Spinal cord (tissue), 10 donors: ENCODE results near the gene TOP1. TPM values are rescaled to one million over a fixed set of nuclear protein-coding genes. Genes with fewer than 3 reads are reported as not detected.

ENCODE experiments used
- DNase-seq, 6 donors: peaks; one replicate each; pipeline versions ENCODE4 v3.0.0 to v3.0.0-alpha.2; 2013 to 2015; ENCODE audit warnings: low spot score in 6 of 6, low read depth in 4 of 6
- H3K27ac ChIP-seq: one replicate; pipeline ENCODE4 v1.5.1; 2013; ENCODE audit warnings: low read depth, low read length, control low read depth
- H3K27me3 ChIP-seq: one replicate; pipeline ENCODE4 v1.6.1; 2013; ENCODE audit warnings: low read length; ENCODE audit not compliant: control insufficient read depth, insufficient read depth
- H3K36me3 ChIP-seq: one replicate; pipeline ENCODE4 v1.6.1; 2013; ENCODE audit warnings: low read length; ENCODE audit not compliant: control insufficient read depth, insufficient read depth
- H3K4me1 ChIP-seq: one replicate; pipeline ENCODE4 v1.6.1; 2013; ENCODE audit warnings: low read length; ENCODE audit not compliant: control insufficient read depth, insufficient read depth
- H3K4me3 ChIP-seq: one replicate; pipeline ENCODE4 v1.5.1; 2013; ENCODE audit warnings: low read depth, low read length, control low read depth
- H3K9me3 ChIP-seq: one replicate; pipeline ENCODE4 v1.6.1; 2013; ENCODE audit warnings: low read length; ENCODE audit not compliant: control insufficient read depth, insufficient read depth
- WGBS: methylation state at CpG from one replicate; pipeline ENCODE4 v1.1.5; 2013; ENCODE audit warnings: missing lambda C conversion rate; ENCODE audit not compliant: insufficient coverage; 5-methylcytosine and 5-hydroxymethylcytosine counted together
- polyA plus RNA-seq, 2 donors: library from polyadenylated mRNA; unstranded; fragments of 120-200 nt; gene quantifications; one replicate each; pipeline ENCODE4 v1.2.1, GENCODE V29; 2013; ENCODE audit not compliant: insufficient read length in 2 of 2
- total RNA-seq, 2 donors: library from RNA; depleted of rRNA in 1 of 2; stranded (reverse); fragments of 120-200 nt in 1 of 2; fragments of >200 nt in 1 of 2; gene quantifications; one replicate each; pipeline versions ENCODE4 v1.2.3 to v1.2.4, GENCODE V29; 2013 to 2014
- donor health status: healthy.

Gene TOP1
- total and polyA plus RNA-seq, 4 donors = 29.1 to 90.1 (median 52.4) TPM

DNA sequence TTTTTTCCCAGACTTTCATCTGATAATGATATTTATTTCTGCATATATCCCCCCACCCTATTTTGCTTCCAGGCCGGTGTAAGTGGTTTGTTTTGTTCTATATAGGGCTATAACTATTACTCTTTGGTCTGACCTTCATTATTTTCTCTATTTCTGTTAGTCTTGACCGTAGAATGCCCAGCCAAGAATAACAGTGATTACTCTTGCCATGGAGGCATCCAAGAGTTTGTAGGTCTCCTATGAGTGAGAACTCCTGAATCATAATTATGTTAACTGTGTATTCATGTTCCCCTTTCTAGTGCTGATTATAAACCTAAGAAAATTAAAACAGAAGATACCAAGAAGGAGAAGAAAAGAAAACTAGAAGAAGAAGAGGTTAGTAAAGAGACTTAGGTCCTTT, 52.2 kb downstream of the TOP1 start:
- no peak overlapping the region for H3K27ac ChIP-seq
- no peaks in the 10 kb centered on the region for H3K27me3 ChIP-seq
- no peaks in the 10 kb centered on the region for H3K4me1 ChIP-seq
- WGBS = no CpG with 5 or more reads among the region's 2 CpGs
- no peak for DNase-seq
- H3K36me3 ChIP-seq = peaks cover 14% of the 10 kb centered on the region
- H3K4me3 ChIP-seq = no peak overlapping the region
- no peaks in the 10 kb centered on the region for H3K9me3 ChIP-seq

DNA sequence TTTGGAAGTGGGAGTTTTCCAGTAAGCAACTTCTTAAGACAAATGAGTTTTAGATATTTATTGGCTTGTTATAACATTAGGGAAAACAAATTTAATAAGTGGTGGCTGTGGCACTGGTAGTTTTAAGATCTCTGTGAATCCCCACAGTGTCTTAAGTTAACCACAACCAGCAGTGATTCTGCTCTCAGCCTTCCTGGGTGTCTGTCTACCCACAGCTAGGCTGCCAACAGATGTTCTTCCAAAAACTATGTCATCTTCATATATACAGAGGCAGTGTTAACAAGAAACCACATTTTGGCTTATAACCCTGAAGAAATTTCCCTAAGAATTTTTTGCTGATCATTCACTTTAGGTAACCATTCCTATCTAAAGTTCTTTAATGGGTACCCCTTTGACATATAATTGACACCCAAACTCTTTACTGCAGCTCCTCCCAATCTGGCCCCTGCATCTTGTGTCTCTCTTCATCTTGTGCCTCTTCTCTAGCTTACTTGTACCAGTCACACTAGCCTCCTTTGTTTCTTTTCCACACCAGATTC, 52.7 kb downstream of the TOP1 start:
- no peaks in the 10 kb centered on the region for H3K4me1 ChIP-seq
- no peak overlapping the region for H3K4me3 ChIP-seq
- DNase-seq = no peak
- H3K9me3 ChIP-seq = no peaks in the 10 kb centered on the region
- no peaks in the 10 kb centered on the region for H3K27me3 ChIP-seq
- H3K36me3 ChIP-seq = peaks cover 14% of the 10 kb centered on the region
- no peak overlapping the region for H3K27ac ChIP-seq

DNA sequence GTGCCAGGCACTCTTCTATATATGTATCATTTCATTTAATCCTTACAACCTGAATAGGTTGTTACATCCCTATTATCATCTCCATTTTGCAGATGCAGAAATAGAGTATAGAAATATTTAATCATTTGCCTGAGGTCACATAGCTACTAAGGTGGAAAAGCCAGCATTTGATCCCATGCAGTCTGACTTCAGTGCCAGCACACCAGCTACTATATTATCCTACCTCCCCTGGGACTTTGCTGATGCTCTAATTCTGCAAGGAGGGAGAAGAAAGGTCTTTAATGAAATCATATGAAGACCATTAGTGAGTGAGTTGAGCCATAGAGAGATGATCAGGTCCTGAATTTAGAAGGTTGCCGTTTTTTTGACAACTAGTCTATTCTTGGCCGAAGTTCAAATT, 53.7 kb downstream of the TOP1 start:
- WGBS = 100% methylated on average over 1 of the region's 2 CpGs
- H3K9me3 ChIP-seq = no peaks in the 10 kb centered on the region
- no peak overlapping the region for H3K27ac ChIP-seq
- H3K4me1 ChIP-seq = no peaks in the 10 kb centered on the region
- H3K4me3 ChIP-seq = no peak overlapping the region
- no peaks in the 10 kb centered on the region for H3K27me3 ChIP-seq
- no peak for DNase-seq
- H3K36me3 ChIP-seq = peaks cover 11% of the 10 kb centered on the region

DNA sequence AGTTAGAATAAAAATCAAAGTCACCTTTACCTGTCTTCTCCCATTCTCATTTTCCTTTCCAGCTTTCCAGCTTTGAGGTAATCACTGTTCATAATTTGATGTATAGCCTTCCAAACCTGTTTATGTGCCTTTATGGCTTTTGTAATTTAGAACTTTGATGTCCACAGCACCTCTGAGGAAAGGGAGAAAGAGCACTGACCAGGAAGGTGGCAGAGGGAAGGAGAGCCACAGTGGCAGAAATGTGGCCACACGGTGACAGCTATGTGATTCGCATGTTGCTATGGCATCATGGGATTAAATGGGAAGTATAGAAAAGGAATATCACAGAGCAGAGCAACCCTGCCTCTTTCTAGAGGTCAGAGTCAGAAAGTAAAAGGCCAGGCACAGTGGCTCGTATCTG, 57.0 kb downstream of the TOP1 start:
- WGBS = 100% methylated on average over 3 of the region's 3 CpGs
- no peak for DNase-seq
- Histone ChIP-seq H3K27ac (no peak overlapping the region), H3K4me1 (no peaks in the 10 kb centered on the region), H3K36me3 (peaks cover 11% of the 10 kb centered on the region), H3K9me3 (no peaks in the 10 kb centered on the region), H3K27me3 (no peaks in the 10 kb centered on the region), H3K4me3 (no peak overlapping the region)

DNA sequence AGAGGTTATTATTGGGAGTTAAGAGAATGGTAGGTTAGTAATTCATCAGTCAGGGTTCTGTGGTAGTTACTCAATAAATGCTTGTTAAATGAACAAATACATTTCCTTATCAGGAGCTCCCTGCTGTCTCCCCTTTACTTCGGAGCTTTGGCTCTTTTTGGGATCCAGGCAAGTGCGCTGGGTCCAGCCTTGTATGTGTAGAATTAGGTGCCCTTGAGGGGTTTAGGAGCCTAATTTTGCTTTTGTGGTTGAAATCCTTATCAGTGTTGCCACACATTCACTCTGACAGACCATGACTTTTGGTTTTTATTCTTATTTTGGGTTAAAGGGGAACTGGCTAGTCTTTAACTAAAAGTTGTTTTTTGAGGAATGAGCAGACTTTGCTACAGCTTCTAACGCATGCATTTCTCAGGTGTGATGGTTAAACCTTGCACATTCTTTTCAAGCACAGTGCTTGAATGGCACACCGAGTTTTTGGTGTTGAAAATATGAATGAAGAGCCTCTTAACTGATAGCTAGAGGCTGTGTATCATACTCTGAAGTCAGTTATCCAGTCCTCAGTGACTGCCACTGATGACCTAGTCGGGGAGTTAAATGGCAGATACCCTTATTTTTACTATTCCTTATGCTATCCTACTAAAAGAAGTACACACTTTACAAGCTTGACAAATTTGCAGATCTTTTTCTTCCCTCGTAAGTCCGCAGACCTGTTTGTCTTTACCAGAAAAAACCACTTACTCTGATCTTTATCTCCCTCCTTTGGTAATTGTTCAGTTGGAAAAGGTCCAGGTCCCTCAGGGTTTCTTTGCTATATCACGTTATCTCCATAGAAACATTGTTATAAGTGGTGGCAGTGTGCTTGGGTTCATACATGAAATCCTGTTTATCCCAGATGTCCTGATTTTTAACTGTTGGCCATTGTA, 58.0 kb downstream of the TOP1 start:
- no peak overlapping the region for H3K4me3 ChIP-seq
- H3K27ac ChIP-seq = no peak overlapping the region
- peaks cover 11% of the 10 kb centered on the region for H3K36me3 ChIP-seq
- H3K27me3 ChIP-seq = no peaks in the 10 kb centered on the region
- 100% methylated on average over 2 of the region's 8 CpGs for WGBS
- H3K4me1 ChIP-seq = no peaks in the 10 kb centered on the region
- H3K9me3 ChIP-seq = no peaks in the 10 kb centered on the region
- peak in 1 of 6 donors; percentile 31 for DNase-seq

DNA sequence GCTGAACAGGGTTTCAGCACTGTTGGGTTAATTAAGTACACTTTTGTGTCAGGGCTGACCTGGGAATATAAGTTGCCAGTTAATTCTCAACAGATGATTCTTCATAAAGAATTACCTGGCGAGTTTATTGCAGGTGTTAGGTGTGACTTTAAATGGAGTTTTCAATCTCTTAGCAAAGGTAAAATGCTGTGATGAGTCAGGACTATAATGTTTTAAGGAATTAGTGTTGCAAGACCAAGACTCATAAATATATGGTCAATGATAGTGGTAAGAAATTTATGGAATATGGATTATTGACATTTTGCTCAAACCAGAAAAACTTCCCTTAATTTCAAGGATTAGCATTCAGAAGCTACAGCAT, 58.7 kb downstream of the TOP1 start:
- H3K27ac ChIP-seq = no peak overlapping the region
- 100% methylated on average over 1 of the region's 1 CpG for WGBS
- no peak for DNase-seq
- peaks cover 8% of the 10 kb centered on the region for H3K36me3 ChIP-seq
- no peaks in the 10 kb centered on the region for H3K4me1 ChIP-seq
- no peak overlapping the region for H3K4me3 ChIP-seq
- H3K27me3 ChIP-seq = no peaks in the 10 kb centered on the region
- no peaks in the 10 kb centered on the region for H3K9me3 ChIP-seq

DNA sequence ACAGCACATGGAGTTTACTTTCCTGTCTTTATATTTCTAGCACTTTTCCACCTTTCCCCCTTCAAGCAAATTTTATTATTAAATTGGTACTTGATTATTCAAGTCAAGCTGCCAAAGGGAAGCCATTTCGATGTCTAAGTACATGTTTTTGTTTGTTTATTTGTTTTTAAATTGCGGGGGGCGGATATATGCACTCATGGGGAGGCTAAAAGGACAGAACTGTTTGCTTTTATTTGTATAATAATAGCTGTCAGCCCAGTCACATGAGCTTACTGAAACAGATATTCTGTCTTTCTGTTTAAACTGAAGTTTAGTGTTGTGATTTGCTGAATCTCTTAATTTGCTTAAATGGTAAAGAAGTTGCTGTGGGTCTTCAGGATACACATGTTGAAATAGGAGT, 59.2 kb downstream of the TOP1 start:
- H3K4me1 ChIP-seq = no peaks in the 10 kb centered on the region
- H3K36me3 ChIP-seq = peaks cover 10% of the 10 kb centered on the region
- H3K4me3 ChIP-seq = no peak overlapping the region
- H3K9me3 ChIP-seq = no peaks in the 10 kb centered on the region
- no peak overlapping the region for H3K27ac ChIP-seq
- no peaks in the 10 kb centered on the region for H3K27me3 ChIP-seq
- 70% methylated on average over 2 of the region's 3 CpGs for WGBS
- no peak for DNase-seq

DNA sequence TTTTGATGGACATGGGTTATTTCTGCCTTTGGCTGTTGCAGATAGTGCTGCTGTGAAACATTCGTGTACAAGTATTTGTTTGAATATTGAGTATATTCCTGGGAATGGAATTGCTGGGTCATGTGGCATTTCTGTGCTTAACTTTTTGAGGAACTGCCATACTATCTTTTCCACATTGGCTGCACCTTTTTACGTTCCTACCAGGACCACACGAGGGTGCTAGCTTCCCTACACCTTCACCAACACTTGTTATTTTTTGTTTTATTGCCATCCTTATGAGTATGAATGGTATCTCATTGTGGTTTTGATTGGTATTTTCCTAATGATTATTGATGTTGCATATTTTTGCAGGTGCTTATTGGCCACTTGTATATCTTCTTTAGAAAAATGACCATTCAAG, 60.9 kb downstream of the TOP1 start:
- WGBS = no CpG with 5 or more reads among the region's 3 CpGs
- no peaks in the 10 kb centered on the region for H3K4me1 ChIP-seq
- peaks cover 21% of the 10 kb centered on the region for H3K36me3 ChIP-seq
- no peak overlapping the region for H3K27ac ChIP-seq
- no peaks in the 10 kb centered on the region for H3K9me3 ChIP-seq
- no peak overlapping the region for H3K4me3 ChIP-seq
- no peak for DNase-seq
- H3K27me3 ChIP-seq = no peaks in the 10 kb centered on the region

DNA sequence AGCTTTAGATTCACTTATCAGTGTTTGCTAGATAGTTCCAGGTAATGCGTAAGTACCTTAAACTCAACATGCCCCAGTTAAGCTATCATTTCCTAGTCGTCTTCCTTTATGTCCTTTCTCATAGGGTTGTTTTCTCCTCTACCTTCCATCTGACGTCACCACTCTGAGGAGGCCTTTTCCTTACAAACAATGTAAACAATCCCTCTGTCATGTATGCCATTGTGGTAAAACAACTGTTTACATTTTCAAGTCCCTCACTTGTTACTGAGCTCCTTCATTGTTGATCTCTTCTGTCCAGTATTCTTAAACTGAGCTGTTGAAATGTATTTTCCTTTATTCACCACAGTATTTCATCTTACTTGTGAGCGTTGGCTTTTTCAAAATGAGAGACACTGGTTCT, 63.3 kb downstream of the TOP1 start:
- H3K27me3 ChIP-seq = no peaks in the 10 kb centered on the region
- no peaks in the 10 kb centered on the region for H3K4me1 ChIP-seq
- no peak overlapping the region for H3K27ac ChIP-seq
- no peak overlapping the region for H3K4me3 ChIP-seq
- DNase-seq = no peak
- H3K36me3 ChIP-seq = peaks cover 18% of the 10 kb centered on the region
- 90% methylated on average over 2 of the region's 4 CpGs for WGBS
- H3K9me3 ChIP-seq = no peaks in the 10 kb centered on the region
